Peyer's patch (tissue), 4 donors: ENCODE results near the gene PLAGL2.

Experiments used
- CTCF ChIP-seq, 6 experiments: fragments of 450-650 bp in 4 of 6; fragments of 200-600 bp in 2 of 6; sonication (generic) in 1 of 6; IDR thresholded peaks; one replicate each; pipeline ENCODE4 v1.5.1; 2017 to 2019; ENCODE audit warnings: antibody characterized with exemption in 6 of 6, mild to moderate bottlenecking in 3 of 6, moderate library complexity in 1 of 6
- POLR2A ChIP-seq, 2 donors: fragments of 450-650 bp; IDR thresholded peaks; one replicate each; pipeline ENCODE4 v1.5.1; 2017; ENCODE audit warnings: antibody characterized with exemption in 2 of 2, mild to moderate bottlenecking in 2 of 2, moderate library complexity in 2 of 2

- no peak for TF ChIP-seq POLR2A (IDR thresholded peaks at IDR 0.05)
- TF ChIP-seq CTCF (IDR thresholded peaks at IDR 0.05) = no peak
Observed at GRCh38 chr20:32192698-32193097, 14.8 kb downstream of the PLAGL2 start.
